BE2C (cell line): ENCODE measurements around the gene TMEM229B.

ENCODE experiments used
- DNase-seq: peaks from one replicate; pipeline ENCODE4 v3.0.0-alpha.2; 2020
- H3K27me3 ChIP-seq: fragments of 250-450 bp; sonication (Bioruptor Pico); 2 replicates; pipeline ENCODE4 v1.5.1; 2020; ENCODE audit warnings: mild to moderate bottlenecking
- H3K36me3 ChIP-seq: fragments of 250-450 bp; sonication (Bioruptor Pico); 2 replicates; pipeline ENCODE4 v1.5.1; 2020; ENCODE audit warnings: mild to moderate bottlenecking
- H3K4me1 ChIP-seq: fragments of 250-450 bp; sonication (Bioruptor Pico); 2 replicates; pipeline ENCODE4 v1.5.1; 2020
- H3K4me3 ChIP-seq: 2 replicates; pipeline ENCODE4 v1.5.1; 2011; ENCODE audit warnings: low read depth, low read length
- H3K9me3 ChIP-seq: fragments of 250-450 bp; sonication (Bioruptor Pico); 2 replicates; pipeline ENCODE4 v1.5.1; 2020
- CTCF ChIP-seq: IDR thresholded peaks from 2 replicates; pipeline ENCODE4 v1.5.1; 2012; ENCODE audit warnings: mild to moderate bottlenecking, low read depth, low read length

Gene TMEM229B

DNA sequence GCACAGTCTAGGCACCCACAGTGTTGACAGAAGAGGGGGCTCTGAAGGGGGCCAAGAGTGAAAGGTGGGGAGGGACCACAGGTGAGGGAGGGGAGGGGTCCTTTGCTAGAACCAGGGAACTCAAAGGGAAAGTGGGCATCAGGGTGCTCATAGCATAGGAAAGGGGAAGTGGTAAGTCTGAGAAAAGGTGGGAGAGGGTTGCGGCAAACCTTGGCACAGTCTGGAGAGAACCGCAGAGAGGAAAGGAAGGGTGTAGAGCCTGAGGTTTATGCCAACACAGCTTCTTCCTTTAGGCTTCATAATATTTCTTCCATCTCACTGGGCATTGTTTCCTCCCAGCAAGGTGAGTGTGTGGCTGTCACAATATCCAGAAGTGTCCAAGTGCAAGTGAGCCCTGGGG, 65.1 kb downstream of the TMEM229B start:
- TF ChIP-seq CTCF = no peak
- Histone ChIP-seq H3K27me3 (0 out of 2 replicates have a peak, but pooled peaks cover 3% of the 10 kb centered on the region), H3K4me3 (no peak overlapping the region), H3K4me1 (no peaks in the 10 kb centered on the region), H3K36me3 (no peaks in the 10 kb centered on the region), H3K9me3 (no peaks in the 10 kb centered on the region)
- no peak for DNase-seq

DNA sequence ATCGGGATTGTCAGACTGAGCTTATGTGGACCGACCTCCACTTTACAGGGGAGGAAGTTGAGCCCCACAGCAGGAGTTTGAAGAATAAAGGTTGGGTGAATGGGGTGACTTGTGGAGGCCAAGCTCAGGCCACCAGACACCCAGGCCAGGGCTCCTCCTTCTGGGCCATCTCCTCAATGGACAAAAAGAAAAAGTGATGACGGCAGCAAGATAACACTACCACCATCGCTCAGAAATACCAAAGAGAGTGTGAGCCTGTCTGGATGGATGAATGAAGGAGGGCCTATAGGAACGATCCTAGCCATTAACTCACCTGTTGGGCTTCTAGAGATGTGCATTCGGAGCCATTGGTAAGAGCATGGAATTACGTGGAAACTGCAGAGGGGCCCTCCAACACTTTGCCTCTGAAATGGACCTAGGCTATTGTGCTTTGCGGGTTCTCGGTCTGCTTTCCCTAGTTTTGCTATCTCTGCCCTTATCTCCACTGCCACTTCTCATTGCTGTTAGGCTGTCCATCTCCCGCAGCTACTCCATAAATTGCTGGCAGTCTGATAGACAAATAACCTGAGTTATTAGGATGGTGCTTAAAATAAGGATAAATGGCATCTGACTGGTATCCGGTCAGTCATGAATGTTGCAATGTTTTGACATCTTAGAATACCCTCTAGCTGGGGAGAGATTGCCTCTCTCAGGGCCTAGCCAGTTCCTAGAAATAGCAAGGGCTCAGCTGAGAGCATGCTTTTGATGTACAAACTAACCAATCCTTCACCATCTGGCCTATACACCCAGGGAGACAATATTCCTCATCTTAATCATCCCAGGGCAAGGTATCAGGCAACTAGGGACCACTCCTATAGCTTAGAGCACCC, 66.9 kb downstream of the TMEM229B start:
- Histone ChIP-seq H3K9me3 (no peaks in the 10 kb centered on the region), H3K36me3 (no peaks in the 10 kb centered on the region), H3K4me3 (no peak overlapping the region), H3K4me1 (no peaks in the 10 kb centered on the region), H3K27me3 (0 out of 2 replicates have a peak, but pooled peaks cover 3% of the 10 kb centered on the region)
- DNase-seq = no peak
- TF ChIP-seq CTCF = no peak
